BE2C (cell line): Measurements from ENCODE around the gene PCCA.

ENCODE experiments used
- DNase-seq: peaks from one replicate; pipeline ENCODE4 v3.0.0-alpha.2; 2020
- H3K27me3 ChIP-seq: fragments of 250-450 bp; sonication (Bioruptor Pico); 2 replicates; pipeline ENCODE4 v1.5.1; 2020; ENCODE audit warnings: mild to moderate bottlenecking
- H3K36me3 ChIP-seq: fragments of 250-450 bp; sonication (Bioruptor Pico); 2 replicates; pipeline ENCODE4 v1.5.1; 2020; ENCODE audit warnings: mild to moderate bottlenecking
- H3K4me1 ChIP-seq: fragments of 250-450 bp; sonication (Bioruptor Pico); 2 replicates; pipeline ENCODE4 v1.5.1; 2020
- H3K4me3 ChIP-seq: 2 replicates; pipeline ENCODE4 v1.5.1; 2011; ENCODE audit warnings: low read depth, low read length
- H3K9me3 ChIP-seq: fragments of 250-450 bp; sonication (Bioruptor Pico); 2 replicates; pipeline ENCODE4 v1.5.1; 2020
- TF ChIP-seq, protein P1 (sequence below): IDR thresholded peaks from 2 replicates; pipeline ENCODE4 v1.5.1; 2012; ENCODE audit warnings: mild to moderate bottlenecking, low read depth, low read length

PCCA gene

DNA sequence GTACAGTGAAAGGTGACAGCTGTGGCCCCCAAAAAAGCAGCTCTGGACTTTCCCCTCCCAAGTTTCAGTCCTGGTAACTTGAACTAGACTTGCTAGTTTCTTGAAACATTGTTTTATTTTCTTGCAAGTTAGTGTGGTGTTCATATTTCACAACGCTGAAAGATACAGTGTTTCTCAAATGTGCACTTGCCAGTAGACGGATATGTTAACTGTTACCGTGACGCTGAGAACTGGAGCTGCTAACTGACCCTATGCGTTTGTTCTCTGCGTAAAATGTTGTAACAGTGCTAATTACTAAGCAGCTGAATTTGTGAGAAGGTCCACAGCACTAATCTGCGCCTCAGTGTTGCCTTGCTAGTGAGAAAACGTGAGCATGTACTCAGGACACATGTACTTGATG lies 420.1 kb downstream of the PCCA start:
- no peak overlapping the region for H3K4me3 ChIP-seq
- TF ChIP-seq, protein P1, sequence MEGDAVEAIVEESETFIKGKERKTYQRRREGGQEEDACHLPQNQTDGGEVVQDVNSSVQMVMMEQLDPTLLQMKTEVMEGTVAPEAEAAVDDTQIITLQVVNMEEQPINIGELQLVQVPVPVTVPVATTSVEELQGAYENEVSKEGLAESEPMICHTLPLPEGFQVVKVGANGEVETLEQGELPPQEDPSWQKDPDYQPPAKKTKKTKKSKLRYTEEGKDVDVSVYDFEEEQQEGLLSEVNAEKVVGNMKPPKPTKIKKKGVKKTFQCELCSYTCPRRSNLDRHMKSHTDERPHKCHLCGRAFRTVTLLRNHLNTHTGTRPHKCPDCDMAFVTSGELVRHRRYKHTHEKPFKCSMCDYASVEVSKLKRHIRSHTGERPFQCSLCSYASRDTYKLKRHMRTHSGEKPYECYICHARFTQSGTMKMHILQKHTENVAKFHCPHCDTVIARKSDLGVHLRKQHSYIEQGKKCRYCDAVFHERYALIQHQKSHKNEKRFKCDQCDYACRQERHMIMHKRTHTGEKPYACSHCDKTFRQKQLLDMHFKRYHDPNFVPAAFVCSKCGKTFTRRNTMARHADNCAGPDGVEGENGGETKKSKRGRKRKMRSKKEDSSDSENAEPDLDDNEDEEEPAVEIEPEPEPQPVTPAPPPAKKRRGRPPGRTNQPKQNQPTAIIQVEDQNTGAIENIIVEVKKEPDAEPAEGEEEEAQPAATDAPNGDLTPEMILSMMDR, result no peak
- H3K9me3 ChIP-seq, result no peaks in the 10 kb centered on the region
- H3K27me3 ChIP-seq, result no peaks in the 10 kb centered on the region
- no peaks in the 10 kb centered on the region for H3K36me3 ChIP-seq
- DNase-seq, result no peak
- H3K4me1 ChIP-seq, result no peaks in the 10 kb centered on the region

DNA sequence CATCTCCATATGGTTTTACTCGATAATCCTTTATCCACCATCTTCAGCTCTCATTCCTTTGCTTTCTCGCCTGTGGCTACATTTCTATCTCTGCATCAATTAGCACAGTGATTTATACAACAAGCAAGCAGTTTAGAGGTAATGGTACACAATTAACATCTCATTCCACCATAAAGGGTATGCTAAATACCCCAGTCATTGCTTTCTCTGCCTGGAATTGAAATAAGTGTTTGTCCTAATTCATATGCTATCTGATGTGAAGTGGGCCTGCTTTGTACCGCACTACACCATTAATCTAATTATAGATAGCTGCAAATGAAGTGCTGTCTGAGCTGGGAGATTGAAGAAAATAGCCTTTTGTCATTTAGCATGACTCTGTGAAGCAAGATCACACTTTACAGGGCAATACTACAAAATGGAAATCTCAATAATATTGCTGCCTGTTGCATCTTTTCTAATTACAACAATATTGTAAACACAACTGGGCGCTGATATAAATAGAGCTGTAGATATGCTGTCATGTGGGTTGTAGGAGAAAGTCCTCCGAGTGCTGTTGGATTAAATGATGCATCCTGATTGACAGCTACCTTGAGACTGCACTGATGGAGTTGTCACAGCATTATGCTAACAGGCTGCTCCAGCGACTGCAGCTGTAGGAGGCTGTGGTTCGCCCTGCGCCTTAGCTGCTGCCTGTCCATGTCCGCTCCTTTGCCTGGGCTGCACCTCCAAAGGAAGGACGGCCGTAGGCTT lies 421.5 kb downstream of the PCCA start:
- Histone ChIP-seq H3K4me1 (no peaks in the 10 kb centered on the region), H3K4me3 (no peak overlapping the region), H3K36me3 (no peaks in the 10 kb centered on the region), H3K9me3 (no peaks in the 10 kb centered on the region), H3K27me3 (no peaks in the 10 kb centered on the region)
- TF ChIP-seq, protein P1, result no peak
- no peak for DNase-seq

DNA sequence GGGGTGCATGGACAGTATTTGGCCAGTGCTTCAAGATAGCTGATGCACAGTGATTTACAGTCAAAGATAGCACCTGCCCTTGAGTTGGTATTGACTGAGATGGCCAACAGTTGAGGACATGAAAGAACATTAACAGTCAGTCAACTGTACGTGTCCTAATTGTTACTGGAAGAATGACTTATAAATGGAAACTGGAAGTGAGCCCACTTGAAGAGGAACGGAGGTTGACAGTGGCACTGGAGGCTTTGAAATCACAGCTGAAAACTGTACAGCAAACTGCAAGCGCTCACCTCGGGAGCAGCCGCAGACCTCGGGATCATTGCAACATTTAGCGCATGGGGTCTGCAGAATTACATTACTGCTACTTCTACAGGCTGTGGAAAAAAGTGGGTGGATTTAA lies 422.6 kb downstream of the PCCA start:
- TF ChIP-seq, protein P1, result no peak
- no peaks in the 10 kb centered on the region for H3K4me1 ChIP-seq

DNA sequence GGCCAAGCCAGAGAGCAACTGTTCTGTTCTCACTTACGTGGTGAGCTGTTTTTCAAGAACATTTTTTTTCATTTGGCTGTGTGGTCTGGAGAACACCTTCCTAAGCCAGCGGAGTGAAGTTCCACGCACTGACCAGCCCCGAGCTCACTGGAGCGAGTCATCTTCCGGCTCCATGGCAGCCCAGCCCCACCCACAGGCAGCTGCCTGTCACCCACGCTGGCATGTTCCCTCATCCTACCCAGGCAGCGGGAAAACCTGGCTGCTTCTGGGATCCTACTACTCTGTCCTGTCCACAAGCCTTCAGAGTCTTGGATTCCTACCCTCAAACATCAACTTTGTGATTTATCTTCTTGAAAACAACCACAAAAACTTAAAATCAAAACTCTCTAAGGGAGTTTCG lies 423.5 kb downstream of the PCCA start:
- Histone ChIP-seq H3K36me3 (no peaks in the 10 kb centered on the region), H3K9me3 (no peaks in the 10 kb centered on the region), H3K27me3 (no peaks in the 10 kb centered on the region), H3K4me3 (no peak overlapping the region), H3K4me1 (no peaks in the 10 kb centered on the region)
- TF ChIP-seq, protein P1, result no peak
- no peak for DNase-seq

More for the DNA sequence above, 422.6 kb downstream of the PCCA start:
- Histone ChIP-seq H3K4me3 (no peak overlapping the region), H3K27me3 (no peaks in the 10 kb centered on the region), H3K36me3 (no peaks in the 10 kb centered on the region), H3K9me3 (no peaks in the 10 kb centered on the region)
- no peak for DNase-seq

DNA sequence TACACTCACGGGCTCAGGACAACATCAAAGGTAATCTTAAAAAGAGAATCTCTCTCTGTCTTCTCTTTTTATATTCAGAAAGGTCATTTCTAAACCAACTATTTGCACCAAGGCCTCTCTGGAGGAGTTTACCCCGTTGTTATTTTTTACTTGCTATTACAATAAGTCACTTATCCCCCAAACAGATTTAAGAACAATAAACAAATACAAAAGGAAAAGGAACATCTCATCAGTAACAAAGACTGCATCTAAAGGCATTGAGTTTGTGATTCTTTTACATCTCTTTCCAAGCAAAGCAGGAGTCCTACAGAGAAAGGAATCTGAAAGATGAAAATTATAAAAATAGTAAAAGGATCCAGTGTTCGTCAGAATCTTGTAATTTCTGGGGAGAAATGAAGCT lies 424.3 kb downstream of the PCCA start:
- Histone ChIP-seq H3K4me1 (no peaks in the 10 kb centered on the region), H3K27me3 (no peaks in the 10 kb centered on the region), H3K4me3 (no peak overlapping the region), H3K36me3 (no peaks in the 10 kb centered on the region), H3K9me3 (no peaks in the 10 kb centered on the region)
- DNase-seq, result no peak
- TF ChIP-seq, protein P1, result no peak

DNA sequence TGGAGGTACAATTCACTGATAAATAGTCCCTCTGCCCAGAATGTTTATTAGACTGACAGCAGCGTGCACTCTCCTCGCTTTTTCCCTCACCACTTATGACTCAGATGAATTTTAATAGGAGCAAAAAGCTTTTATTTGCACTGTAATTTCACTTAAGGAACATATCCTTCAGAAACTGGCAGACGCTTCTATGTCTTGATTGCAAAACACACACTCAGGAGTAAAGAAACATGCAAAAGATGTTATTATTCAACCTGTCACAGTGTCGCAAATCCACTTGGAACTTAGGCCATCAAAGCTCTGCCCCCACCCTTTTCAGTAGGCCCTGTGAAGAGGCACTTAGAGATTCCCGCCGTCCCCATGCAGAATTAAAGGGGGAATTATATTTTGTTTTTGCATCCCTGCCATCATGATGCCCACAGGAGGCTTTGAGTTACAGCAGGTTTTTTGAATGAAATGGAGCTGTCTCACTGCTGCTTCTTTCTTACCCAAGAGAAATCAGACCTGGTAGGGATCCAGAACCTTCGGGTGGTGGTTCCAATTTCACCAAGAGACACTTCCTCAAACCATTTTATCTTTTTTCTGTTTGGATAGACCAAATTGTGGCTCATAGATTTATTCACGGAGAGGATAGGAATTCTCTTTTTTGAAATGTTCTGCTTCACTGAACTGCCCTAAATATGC lies 425.2 kb downstream of the PCCA start:
- TF ChIP-seq, protein P1, result no peak
- Histone ChIP-seq H3K4me1 (no peaks in the 10 kb centered on the region), H3K9me3 (no peaks in the 10 kb centered on the region), H3K4me3 (no peak overlapping the region), H3K27me3 (no peaks in the 10 kb centered on the region), H3K36me3 (no peaks in the 10 kb centered on the region)
- no peak for DNase-seq
